ENCODE data around the gene SUGCT. TPM values are rescaled to one million over a fixed set of nuclear protein-coding genes. Genes with fewer than 3 reads are reported as not detected.

The SUGCT gene
- total RNA-seq, 1 experiment from 2014 or later: 5.4 TPM

- Histone ChIP-seq H3K79me2 (ENCODE audit: insufficient read depth, low read length) (no peaks in the 10 kb centered on the region), H3K14ac (ENCODE audit: insufficient read depth, low read length) (no peak overlapping the region), H2AFZ (ENCODE audit: low read length) (no peak overlapping the region), H3K9ac (ENCODE audit: extremely low read depth, insufficient read length, low read length) (no peak overlapping the region), H4K20me1 (ENCODE audit: control insufficient read depth, insufficient read depth, insufficient read length) (no peaks in the 10 kb centered on the region), H3K79me1 (ENCODE audit: insufficient read depth, low read depth, low read length, poor library complexity, severe bottlenecking) (no peaks in the 10 kb centered on the region), H2BK120ac (ENCODE audit: low read depth, low read length, poor library complexity, severe bottlenecking) (no peak overlapping the region), H2AK5ac (ENCODE audit: insufficient read length, low read length) (no peak overlapping the region), H3K27ac (ENCODE audit: insufficient read length, low read depth, low read length) (no peak overlapping the region), H4K5ac (ENCODE audit: insufficient read length, low read depth, low read length) (no peak overlapping the region), H2BK12ac (ENCODE audit: insufficient read length, low read depth, low read length) (no peak overlapping the region), H3K4me2 (ENCODE audit: insufficient read depth, insufficient read length, low read length) (no peak overlapping the region), H2BK15ac (ENCODE audit: low read depth, low read length) (no peak overlapping the region), H2BK5ac (ENCODE audit: insufficient read length, low read length) (no peak overlapping the region), H3K18ac (ENCODE audit: insufficient read length, low read depth, low read length) (no peak overlapping the region), H3K9me3 (ENCODE audit: control insufficient read depth, low read depth, low read length) (no peaks in the 10 kb centered on the region), H3K56ac (ENCODE audit: insufficient read length, low read depth, low read length) (no peak overlapping the region), H3K23me2 (ENCODE audit: insufficient read length, low read depth, low read length, poor library complexity, severe bottlenecking) (no peaks in the 10 kb centered on the region), H4K91ac (ENCODE audit: insufficient read length, low read depth, low read length) (no peak overlapping the region), H3K27me3 (ENCODE audit: insufficient read depth, low read length) (no peaks in the 10 kb centered on the region), H3K23ac (ENCODE audit: insufficient read length, low read depth, low read length) (no peak overlapping the region), H3K4me1 (ENCODE audit: insufficient read depth, low read length) (no peaks in the 10 kb centered on the region), H3K4ac (ENCODE audit: low read depth, low read length) (no peak overlapping the region), H2BK20ac (ENCODE audit: low read depth, low read length, poor library complexity, severe bottlenecking) (no peak overlapping the region), H3T11ph (ENCODE audit: low read length) (no peak overlapping the region), H4K8ac (replicated peaks; ENCODE audit: insufficient read length, low read depth, low read length) (no peak overlapping the region)
- 0 out of 4 replicates have a peak, but pooled peaks cover 0 to 3% of the 10 kb centered on the region in 2 experiments for H3K4me1 Mint-ChIP-seq
- H3K9me3 Mint-ChIP-seq: no peaks in the 10 kb centered on the region
- no peaks in the 10 kb centered on the region for H3K36me3 Mint-ChIP-seq (ENCODE audit: insufficient read depth in 1 of 3, low read depth in 3 of 3)
- no peaks in the 10 kb centered on the region for H3K27me3 Mint-ChIP-seq (ENCODE audit: low read depth)
- H3K27ac Mint-ChIP-seq: no peak overlapping the region
- TF ChIP-seq, protein P1, sequence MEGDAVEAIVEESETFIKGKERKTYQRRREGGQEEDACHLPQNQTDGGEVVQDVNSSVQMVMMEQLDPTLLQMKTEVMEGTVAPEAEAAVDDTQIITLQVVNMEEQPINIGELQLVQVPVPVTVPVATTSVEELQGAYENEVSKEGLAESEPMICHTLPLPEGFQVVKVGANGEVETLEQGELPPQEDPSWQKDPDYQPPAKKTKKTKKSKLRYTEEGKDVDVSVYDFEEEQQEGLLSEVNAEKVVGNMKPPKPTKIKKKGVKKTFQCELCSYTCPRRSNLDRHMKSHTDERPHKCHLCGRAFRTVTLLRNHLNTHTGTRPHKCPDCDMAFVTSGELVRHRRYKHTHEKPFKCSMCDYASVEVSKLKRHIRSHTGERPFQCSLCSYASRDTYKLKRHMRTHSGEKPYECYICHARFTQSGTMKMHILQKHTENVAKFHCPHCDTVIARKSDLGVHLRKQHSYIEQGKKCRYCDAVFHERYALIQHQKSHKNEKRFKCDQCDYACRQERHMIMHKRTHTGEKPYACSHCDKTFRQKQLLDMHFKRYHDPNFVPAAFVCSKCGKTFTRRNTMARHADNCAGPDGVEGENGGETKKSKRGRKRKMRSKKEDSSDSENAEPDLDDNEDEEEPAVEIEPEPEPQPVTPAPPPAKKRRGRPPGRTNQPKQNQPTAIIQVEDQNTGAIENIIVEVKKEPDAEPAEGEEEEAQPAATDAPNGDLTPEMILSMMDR (conservative IDR thresholded peaks at IDR 0.05): no peak
- no peak for DNase-seq
- WGBS (ENCODE audit: extremely low coverage, insufficient read length, low lambda C conversion rate): no CpG with 5 or more reads among the region's 10 CpGs
- H3K4me3 Mint-ChIP-seq: no peak overlapping the region
Measured at GRCh38 chr7:40903872-40904271, 769.1 kb downstream of the SUGCT start.
